ENCODE measurements around the gene DOK1.
A peak's percentile ranks its signal among the peaks of the same experiment; 100 is the strongest.

The DOK1 gene

GRCh38 chr2:74525717-74526648 is 28.5 kb upstream of the DOK1 start, which contains the start of gene DQX1:
DQX1 (minus strand) TSS chr2:74526231; CDS start chr2:74525729, 502 bp downstream.
- DNase-seq (ENCODE audit: low read depth), result no peak

- no peak for DNase-seq (ENCODE audit: low read depth)
These were observed 27.8 kb upstream of the DOK1 start for GRCh38 chr2:74526649-74527230.

- DNase-seq (ENCODE audit: low read depth), result no peak
These were observed 26.8 kb upstream of the DOK1 start for GRCh38 chr2:74527741-74528140.

GRCh38 chr2:74528600-74529356 is 25.7 kb upstream of the DOK1 start:
- DNase-seq (ENCODE audit: low read depth), result no peak

- peak; percentile 75 for DNase-seq (ENCODE audit: low read depth)
These were observed 24.9 kb upstream of the DOK1 start, which contains the start of the genes AUP1 and HTRA2 for GRCh38 chr2:74529357-74530238. AUP1 (minus strand) TSS chr2:74529706; CDS start chr2:74529629, 77 bp downstream. HTRA2 (plus strand) TSS chr2:74529933; CDS start chr2:74530007, 74 bp downstream.

GRCh38 chr2:74530239-74531187 is 24.0 kb upstream of the DOK1 start:
- no peak for DNase-seq (ENCODE audit: low read depth)

- no peak for DNase-seq (ENCODE audit: low read depth)
These were observed 22.9 kb upstream of the DOK1 start for GRCh38 chr2:74531666-74532065.

- DNase-seq (ENCODE audit: low read depth), result no peak
These were observed 22.3 kb upstream of the DOK1 start for GRCh38 chr2:74532222-74532621.

GRCh38 chr2:74533464-74533863 is 21.1 kb upstream of the DOK1 start:
- no peak for DNase-seq (ENCODE audit: low read depth)

GRCh38 chr2:74534411-74534810 is 20.1 kb upstream of the DOK1 start:
- no peak for DNase-seq (ENCODE audit: low read depth)

- DNase-seq (ENCODE audit: low read depth), result no peak
These were observed 19.0 kb upstream of the DOK1 start for GRCh38 chr2:74535440-74535965.

- no peak for DNase-seq (ENCODE audit: low read depth)
These were observed 18.2 kb upstream of the DOK1 start for GRCh38 chr2:74536166-74536950.

GRCh38 chr2:74537140-74537539 is 17.4 kb upstream of the DOK1 start:
- no peak for DNase-seq (ENCODE audit: low read depth)

GRCh38 chr2:74538881-74539339 is 15.6 kb upstream of the DOK1 start:
- DNase-seq (ENCODE audit: low read depth), result no peak

- no peak for DNase-seq (ENCODE audit: low read depth)
These were observed 14.2 kb upstream of the DOK1 start for GRCh38 chr2:74540291-74540690.

- DNase-seq (ENCODE audit: low read depth), result no peak
These were observed 11.5 kb upstream of the DOK1 start for GRCh38 chr2:74542978-74543377.

- DNase-seq (ENCODE audit: low read depth), result no peak
These were observed 9.9 kb upstream of the DOK1 start for GRCh38 chr2:74544634-74545033.

GRCh38 chr2:74546004-74546403 is 8.5 kb upstream of the DOK1 start:
- DNase-seq (ENCODE audit: low read depth), result no peak

- DNase-seq (ENCODE audit: low read depth), result no peak
These were observed 6.1 kb upstream of the DOK1 start for GRCh38 chr2:74548285-74548899.
